Measurements from ENCODE around the gene PPM1D. TPM values are rescaled to one million over a fixed set of nuclear protein-coding genes. Genes with fewer than 3 reads are reported as not detected.

The PPM1D gene
- total RNA-seq, 2 donors from 2014 or later: 13.7 to 17.8 TPM

DNA sequence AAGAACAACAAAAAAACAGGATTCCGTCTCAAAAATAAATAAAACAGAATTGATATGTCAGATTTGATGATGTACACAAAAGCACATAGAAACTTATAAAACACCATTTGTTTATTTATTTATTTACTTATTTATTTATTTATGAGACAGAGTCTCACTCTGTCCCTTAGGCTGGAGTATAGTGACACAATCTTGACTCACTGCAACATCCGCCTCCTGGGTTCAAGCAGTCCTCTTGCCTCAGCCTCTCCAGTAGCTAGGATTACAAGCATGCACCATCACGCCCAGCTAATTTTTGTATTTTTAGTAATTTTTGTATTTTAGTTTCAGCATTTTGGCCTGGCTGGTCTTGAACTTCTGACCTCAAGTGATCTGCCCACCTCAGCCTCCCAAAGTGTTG, 99.1 kb downstream of the PPM1D start:
- TF ChIP-seq, protein P1, sequence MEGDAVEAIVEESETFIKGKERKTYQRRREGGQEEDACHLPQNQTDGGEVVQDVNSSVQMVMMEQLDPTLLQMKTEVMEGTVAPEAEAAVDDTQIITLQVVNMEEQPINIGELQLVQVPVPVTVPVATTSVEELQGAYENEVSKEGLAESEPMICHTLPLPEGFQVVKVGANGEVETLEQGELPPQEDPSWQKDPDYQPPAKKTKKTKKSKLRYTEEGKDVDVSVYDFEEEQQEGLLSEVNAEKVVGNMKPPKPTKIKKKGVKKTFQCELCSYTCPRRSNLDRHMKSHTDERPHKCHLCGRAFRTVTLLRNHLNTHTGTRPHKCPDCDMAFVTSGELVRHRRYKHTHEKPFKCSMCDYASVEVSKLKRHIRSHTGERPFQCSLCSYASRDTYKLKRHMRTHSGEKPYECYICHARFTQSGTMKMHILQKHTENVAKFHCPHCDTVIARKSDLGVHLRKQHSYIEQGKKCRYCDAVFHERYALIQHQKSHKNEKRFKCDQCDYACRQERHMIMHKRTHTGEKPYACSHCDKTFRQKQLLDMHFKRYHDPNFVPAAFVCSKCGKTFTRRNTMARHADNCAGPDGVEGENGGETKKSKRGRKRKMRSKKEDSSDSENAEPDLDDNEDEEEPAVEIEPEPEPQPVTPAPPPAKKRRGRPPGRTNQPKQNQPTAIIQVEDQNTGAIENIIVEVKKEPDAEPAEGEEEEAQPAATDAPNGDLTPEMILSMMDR (IDR thresholded peaks at IDR 0.05): no peak
- Histone ChIP-seq H3K4me1 (ENCODE audit: control insufficient read depth in 1 of 2, low read depth in 2 of 2) (no peaks in the 10 kb centered on the region), H3K27me3 (replicated peaks; ENCODE audit: insufficient read depth) (no peaks in the 10 kb centered on the region), H3K9me3 (no peaks in the 10 kb centered on the region), H3K36me3 (peaks cover 3% of the 10 kb centered on the region), H3K4me3 (no peak overlapping the region), H3K27ac (no peak overlapping the region)
- ATAC-seq (ENCODE audit: insufficient number of reproducible peaks, low FRiP score, low read depth) (no peak), DNase-seq (ENCODE audit: low spot score) (no peak)

DNA sequence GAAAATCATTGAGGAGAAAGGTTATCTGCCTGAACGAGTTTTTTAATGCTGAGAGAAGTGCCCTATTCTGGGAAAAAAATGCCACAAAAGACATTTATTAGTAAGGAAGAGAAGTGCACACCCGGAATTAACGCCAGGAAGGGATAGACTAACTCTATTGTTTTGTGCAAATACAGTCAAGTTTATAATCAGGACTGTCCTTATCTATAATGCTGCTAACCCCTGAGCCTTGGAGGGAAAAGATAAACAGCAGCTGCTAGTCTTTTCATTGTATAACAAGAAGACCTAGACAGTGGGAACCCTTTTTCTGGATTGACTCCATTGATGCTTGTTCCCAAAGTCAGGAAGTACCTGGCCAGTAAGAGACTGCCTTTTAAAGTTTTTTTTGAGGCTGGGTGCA, 104.2 kb downstream of the PPM1D start:
- H3K36me3 ChIP-seq: peaks cover 3% of the 10 kb centered on the region
- TF ChIP-seq, protein P1 (IDR thresholded peaks at IDR 0.05): no peak
- H3K27me3 ChIP-seq (replicated peaks; ENCODE audit: insufficient read depth): no peaks in the 10 kb centered on the region
- H3K4me1 ChIP-seq (ENCODE audit: control insufficient read depth in 1 of 2, low read depth in 2 of 2): no peaks in the 10 kb centered on the region
- H3K9me3 ChIP-seq: no peaks in the 10 kb centered on the region
- no peak overlapping the region for H3K4me3 ChIP-seq
- DNase-seq (ENCODE audit: low spot score) (no peak), ATAC-seq (ENCODE audit: insufficient number of reproducible peaks, low FRiP score, low read depth) (no peak)
- H3K27ac ChIP-seq: no peak overlapping the region

DNA sequence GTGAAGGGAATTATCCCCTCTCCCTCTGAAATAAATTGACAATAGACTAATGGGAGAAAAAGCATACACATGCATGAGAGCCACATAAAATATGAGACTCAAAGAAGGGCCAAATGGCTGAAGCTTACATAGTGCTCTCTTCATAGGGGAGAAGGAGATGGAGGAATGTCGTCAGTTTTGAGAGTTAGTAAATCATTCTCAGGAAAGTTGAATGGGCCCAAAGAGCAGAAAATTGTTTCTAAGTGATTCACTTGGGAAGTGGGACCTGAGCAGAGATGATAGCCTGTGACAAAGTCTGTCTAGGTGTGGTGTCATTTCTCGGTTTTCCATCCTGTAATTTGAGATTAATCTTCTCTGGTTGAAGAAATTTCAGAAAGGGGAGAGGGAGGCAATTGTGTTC, 112.7 kb downstream of the PPM1D start:
- no peak for DNase-seq (ENCODE audit: low spot score)
- H3K9me3 ChIP-seq: no peaks in the 10 kb centered on the region
- no peak overlapping the region for H3K27ac ChIP-seq
- no peak overlapping the region for H3K4me3 ChIP-seq
- H3K4me1 ChIP-seq (ENCODE audit: control insufficient read depth in 1 of 2, low read depth in 2 of 2): peaks cover 0 to 5% of the 10 kb centered on the region in 2 donors
- H3K27me3 ChIP-seq (replicated peaks; ENCODE audit: insufficient read depth): no peaks in the 10 kb centered on the region
- TF ChIP-seq, protein P1 (IDR thresholded peaks at IDR 0.05): no peak
- peaks cover 3% of the 10 kb centered on the region for H3K36me3 ChIP-seq
- ATAC-seq (ENCODE audit: insufficient number of reproducible peaks, low FRiP score, low read depth): no peak

DNA sequence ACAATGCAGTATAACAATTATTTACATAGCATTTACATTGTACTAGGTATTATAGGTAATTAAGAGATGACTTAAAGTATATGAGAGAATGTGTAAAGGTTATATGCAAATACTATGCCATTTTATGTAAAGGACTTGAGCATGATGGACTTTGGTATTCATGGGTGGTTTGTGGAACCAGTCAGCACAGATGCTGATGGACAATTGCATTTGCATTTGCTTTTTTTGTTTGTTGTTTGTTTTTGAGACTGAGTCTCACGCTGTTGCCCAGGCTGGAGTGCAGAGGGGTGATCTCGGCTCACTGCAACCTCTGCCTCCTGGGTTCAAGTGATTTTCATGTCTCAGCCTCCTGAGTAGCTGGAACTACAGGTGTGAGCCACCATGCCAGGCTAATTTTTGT, 113.6 kb downstream of the PPM1D start:
- no peak for ATAC-seq (ENCODE audit: insufficient number of reproducible peaks, low FRiP score, low read depth)
- Histone ChIP-seq H3K4me3 (no peak overlapping the region), H3K27ac (no peak overlapping the region), H3K4me1 (ENCODE audit: control insufficient read depth in 1 of 2, low read depth in 2 of 2) (peaks cover 0 to 5% of the 10 kb centered on the region in 2 donors), H3K9me3 (no peaks in the 10 kb centered on the region), H3K36me3 (peaks cover 3% of the 10 kb centered on the region), H3K27me3 (replicated peaks; ENCODE audit: insufficient read depth) (no peaks in the 10 kb centered on the region)
- no peak for DNase-seq (ENCODE audit: low spot score)
- TF ChIP-seq, protein P1 (IDR thresholded peaks at IDR 0.05): no peak

Other genes with a start within 250 kb of the PPM1D start
- gene USP32, start 208.1 kb upstream of the PPM1D start, total RNA-seq: 10 to 100 TPM; 24.8 to 58.4 TPM
- gene CHCT1, start 177.7 kb upstream of the PPM1D start, total RNA-seq: not detected
- 10 to 100 TPM; 21.5 to 33.1 TPM for gene APPBP2, start 74.0 kb upstream of the PPM1D start, total RNA-seq
- 10 to 100 TPM; 35.1 to 69.3 TPM for gene BCAS3, start 77.7 kb downstream of the PPM1D start, total RNA-seq

Measured in thoracic aorta (tissue), 2 donors.